GM12878 (cell line): ENCODE results near the gene SH2D2A. TPM values are rescaled to one million over a fixed set of nuclear protein-coding genes. Genes with fewer than 3 reads are reported as not detected.

Experiments used
- ATAC-seq: fragments of 200-7000 bp; cut with Tn5 transposase; 3 replicates; pipeline ENCODE4 v1.9.1; 2020; ENCODE audit warnings: mild to moderate bottlenecking, moderate library complexity
- BruUV-seq: library from RNA; stranded (reverse); fragments of 400-500 nt; replicated peaks from 2 replicates; lab custom pipeline; 2021; lab: Mats Ljungman, UMichigan
- CTCF ChIA-PET: fragments of 300-600 bp; sonication (Branson Sonifier 250); formaldehyde crosslinking; extraction: SDS; loops from one replicate; lab custom pipeline; 2021; ENCODE audit warnings: inconsistent platforms; lab: Yijun Ruan, JAX
- POLR2A ChIA-PET: fragments of 350-600 bp; formaldehyde crosslinking; extraction: SDS; loops from one replicate; lab custom pipeline; 2021; ENCODE audit warnings: inconsistent platforms; lab: Charles Lee
- RAD21 ChIA-PET: fragments of 300-600 bp; sonication (Branson Sonifier 250); formaldehyde crosslinking; loops from one replicate; lab custom pipeline; 2023; ENCODE audit warnings: antibody characterized with exemption; ENCODE audit not compliant: unreplicated experiment; lab: Charles Lee
- SMC1A ChIA-PET: fragments of 300-600 bp; sonication (Branson Sonifier 250); formaldehyde crosslinking; loops from one replicate; lab custom pipeline; 2023; ENCODE audit not compliant: unreplicated experiment, uncharacterized antibody; lab: Charles Lee
- DNase-seq: peaks from one replicate; pipeline ENCODE4 v3.0.0-alpha.2; 2011; ENCODE audit warnings: low read depth, low spot score
- FAIRE-seq: peaks from 3 replicates; lab custom pipeline; 2011; peaks lifted over from hg19 to GRCh38; lab: Jason Lieb, UNC
- H2AFZ ChIP-seq: 2 replicates; pipeline ENCODE4 v1.6.0; 2011; ENCODE audit warnings: low read depth, low read length, control low read depth; ENCODE audit not compliant: control insufficient read depth
- H3K27ac ChIP-seq: 2 replicates; pipeline ENCODE4 v1.5.1; 2011; ENCODE audit warnings: control low read depth; ENCODE audit not compliant: control insufficient read depth, insufficient read depth
- H3K27me3 ChIP-seq, 2 experiments: replicated peaks in 1 of 2; 2 replicates each; pipeline versions ENCODE4 v1.6.0 to v1.6.1; 2011; ENCODE audit warnings: low read length in 1 of 2; ENCODE audit not compliant: control insufficient read depth in 2 of 2, insufficient read depth in 2 of 2
- H3K36me3 ChIP-seq, 2 experiments: 2 replicates each; pipeline ENCODE4 v1.5.1; 2011; ENCODE audit warnings: low read length in 1 of 2; ENCODE audit not compliant: control insufficient read depth in 2 of 2, insufficient read depth in 2 of 2
- H3K4me1 ChIP-seq: 2 replicates; pipeline ENCODE4 v1.6.1; 2011; ENCODE audit warnings: mild to moderate bottlenecking, low read length, moderate library complexity, mixed read lengths; ENCODE audit not compliant: control insufficient read depth, insufficient read depth
- H3K4me2 ChIP-seq: 2 replicates; pipeline ENCODE4 v1.6.0; 2011; ENCODE audit warnings: control low read depth; ENCODE audit not compliant: control insufficient read depth, insufficient read depth
- H3K4me3 ChIP-seq: fragments of 200-600 bp; sonication (generic); 2 replicates; pipeline ENCODE4 v1.5.1; 2016
- H3K79me2 ChIP-seq: 2 replicates; pipeline ENCODE4 v1.6.0; 2011; ENCODE audit warnings: low read length; ENCODE audit not compliant: control insufficient read depth, insufficient read depth
- H3K9ac ChIP-seq: 2 replicates; pipeline ENCODE4 v1.8.0; 2011; ENCODE audit warnings: low read length, control low read depth, mixed read lengths; ENCODE audit not compliant: control insufficient read depth, insufficient read depth
- H3K9me3 ChIP-seq: replicated peaks from 3 replicates; pipeline ENCODE4 v1.5.1; 2011; ENCODE audit warnings: mild to moderate bottlenecking, low read length; ENCODE audit not compliant: control insufficient read depth, insufficient read depth
- H4K20me1 ChIP-seq: 2 replicates; pipeline ENCODE4 v1.6.0; 2011; ENCODE audit not compliant: control insufficient read depth, insufficient read depth
- ATF7 ChIP-seq: fragments of 450-650 bp; IDR thresholded peaks from 2 replicates; pipeline ENCODE4 v1.6.1; 2016; ENCODE audit warnings: low read depth, mild to moderate bottlenecking
- BMI1 ChIP-seq: fragments of 450-650 bp; IDR thresholded peaks from 2 replicates; pipeline ENCODE4 v1.6.1; 2016; ENCODE audit warnings: mild to moderate bottlenecking, moderate library complexity, borderline replicate concordance
- CEBPB ChIP-seq, 2 experiments: fragments of 150-350 bp in 1 of 2; IDR thresholded peaks; 2 replicates each; pipeline ENCODE4 v1.6.1; 2012 to 2014; ENCODE audit warnings: low read depth in 2 of 2, low read length in 2 of 2, borderline replicate concordance in 1 of 2, inconsistent platforms in 1 of 2
- E4F1 ChIP-seq: fragments of 450-650 bp; IDR thresholded peaks from 2 replicates; pipeline ENCODE4 v1.6.1; 2018; ENCODE audit warnings: borderline replicate concordance, mild to moderate bottlenecking; ENCODE audit not compliant: partially characterized antibody
- FOXM1 ChIP-seq: IDR thresholded peaks from 2 replicates; pipeline ENCODE4 v1.6.1; 2012; ENCODE audit warnings: low read depth, mild to moderate bottlenecking, inconsistent platforms, low read length, moderate library complexity
- KDM1A ChIP-seq: fragments of 200-600 bp; sonication (generic); IDR thresholded peaks from 2 replicates; pipeline ENCODE4 v1.6.1; 2016; ENCODE audit warnings: borderline replicate concordance
- TAF1 ChIP-seq: IDR thresholded peaks from 2 replicates; pipeline ENCODE4 v1.6.1; 2011; ENCODE audit warnings: mild to moderate bottlenecking, low read depth, low read length, borderline replicate concordance
- TARDBP ChIP-seq: IDR thresholded peaks from 2 replicates; pipeline ENCODE4 v1.6.1; 2016; ENCODE audit warnings: borderline replicate concordance
- TCF7 ChIP-seq: IDR thresholded peaks from 2 replicates; pipeline ENCODE4 v1.6.1; 2014; ENCODE audit warnings: antibody characterized with exemption, borderline replicate concordance
- ZNF217 ChIP-seq: fragments of 450-650 bp; IDR thresholded peaks from 2 replicates; pipeline ENCODE4 v1.6.1; 2017; ENCODE audit warnings: antibody characterized with exemption, mild to moderate bottlenecking
- WGBS: methylation state at CpG from one replicate; pipeline ENCODE4 v1.1.6; 2016; ENCODE audit warnings: low lambda C conversion rate; ENCODE audit not compliant: insufficient replicate concordance, insufficient coverage; ENCODE audit errors: missing lambda C conversion rate; 5-methylcytosine and 5-hydroxymethylcytosine counted together
- in situ Hi-C: fragments of 300-500 bp; cut with MboI; formaldehyde crosslinking; loops from 9 replicates; pipeline ENCODE4 v1.14.3; 2018; ENCODE audit warnings: mixed read lengths
- intact Hi-C: fragments of 100-400 bp; cut with micrococcal nuclease; formaldehyde crosslinking; loops from one replicate; pipeline ENCODE4 v1.14.2; 2022; ENCODE audit not compliant: unreplicated experiment
- polyA plus RNA-seq, 11 experiments: library from polyadenylated mRNA; depleted of rRNA in 4 of 11; unstranded in 6 of 11; stranded (reverse) in 5 of 11; fragments of >200 nt; fragmentation: Nextera tagmentation in 4 of 11; fragmentation: Illumina TruSeq in 1 of 11; extraction: Ambion mirVana in 4 of 11; extraction: Trizol in 1 of 11; gene quantifications; 1 replicate in 1 of 11; 2 replicates in 10 of 11; pipeline versions ENCODE4 v1.2.1 to v1.2.3, GENCODE V29; 2011 to 2016; ENCODE audit warnings: inconsistent platforms in 2 of 11, missing spikeins in 2 of 11, low read depth in 1 of 11
- total RNA-seq, 4 experiments: library from RNA; depleted of rRNA in 3 of 4; stranded (reverse); fragments of >200 nt in 3 of 4; fragmentation: Illumina TruSeq in 1 of 4; extraction: Trizol in 1 of 4; gene quantifications; 2 replicates each; pipeline versions ENCODE4 v1.2.1 to v1.2.3, GENCODE V29; 2013 to 2021
- TF ChIP-seq, protein P1 (sequence below): fragments of 450-650 bp; IDR thresholded peaks from 2 replicates; pipeline ENCODE4 v1.6.1; 2017; ENCODE audit warnings: mild to moderate bottlenecking, low read depth, inconsistent platforms; ENCODE audit not compliant: poor library complexity, severe bottlenecking

Gene SH2D2A
- total and polyA plus RNA-seq, 10 of the 15 experiments (the other 5 are each of a cell fraction or from before 2014, with no cell fraction given), result 0.72 to 15.9 (median 7.0) TPM

DNA sequence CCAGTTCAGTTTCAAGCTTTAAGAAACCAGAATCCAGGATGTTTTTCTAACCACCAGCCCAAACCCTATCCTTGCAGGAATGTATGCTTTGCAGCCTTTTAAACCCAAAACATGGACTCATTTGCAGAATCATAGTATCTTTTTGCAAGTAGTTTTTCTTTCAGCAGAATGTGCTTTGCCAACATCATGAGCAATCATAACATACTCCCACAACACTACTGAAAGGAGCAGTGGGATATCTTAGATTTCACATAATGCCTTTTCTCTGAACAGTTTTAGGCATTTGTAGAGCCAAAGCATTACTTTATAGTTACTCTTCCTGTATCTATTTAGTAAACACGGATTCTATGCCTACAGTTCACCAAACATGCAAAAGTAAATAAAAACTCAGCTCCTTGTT lies 10.0 kb upstream of the SH2D2A start:
- in situ Hi-C loops, result no loop called here
- Histone ChIP-seq H3K27ac (no peak overlapping the region), H3K4me2 (no peak overlapping the region), H3K9ac (no peak overlapping the region), H3K4me1 (no peaks in the 10 kb centered on the region), H3K79me2 (no peaks in the 10 kb centered on the region), H3K4me3 (no peak overlapping the region), H4K20me1 (no peaks in the 10 kb centered on the region), H3K27me3 (no peaks in the 10 kb centered on the region), H3K36me3 (no peaks in the 10 kb centered on the region), H2AFZ (no peak overlapping the region), H3K9me3 (no peaks in the 10 kb centered on the region)
- no peak for FAIRE-seq
- CTCF ChIA-PET, result interaction anchor here (0.6 to 2.6 kb wide), 8 partner anchors 9 to 138 kb away, joined by 3 to 13 read pairs (median 3); partner anchors contain the start of gene NTRK1
- ATAC-seq, result no peak
- SMC1A ChIA-PET, result interaction anchor here (0.8 to 2.6 kb wide), 2 partner anchors 16 to 100 kb away, joined by 4 to 7 read pairs; no protein-coding TSS in a partner anchor
- DNase-seq, result no peak
- no TSS peak for BruUV-seq
- WGBS, result 0% methylated on average over 1 of the region's 1 CpG
- TF ChIP-seq TAF1 (no peak), TARDBP (no peak), ZNF217 (no peak), CEBPB (IDR thresholded peaks at IDR 0.05; ENCODE audit: borderline replicate concordance in 1 of 2, low read depth in 2 of 2, low read length in 2 of 2) (no peak), FOXM1 (no peak), KDM1A (no peak), BMI1 (no peak), E4F1 (no peak), ATF7 (no peak), TCF7 (no peak)
- TF ChIP-seq, protein P1, sequence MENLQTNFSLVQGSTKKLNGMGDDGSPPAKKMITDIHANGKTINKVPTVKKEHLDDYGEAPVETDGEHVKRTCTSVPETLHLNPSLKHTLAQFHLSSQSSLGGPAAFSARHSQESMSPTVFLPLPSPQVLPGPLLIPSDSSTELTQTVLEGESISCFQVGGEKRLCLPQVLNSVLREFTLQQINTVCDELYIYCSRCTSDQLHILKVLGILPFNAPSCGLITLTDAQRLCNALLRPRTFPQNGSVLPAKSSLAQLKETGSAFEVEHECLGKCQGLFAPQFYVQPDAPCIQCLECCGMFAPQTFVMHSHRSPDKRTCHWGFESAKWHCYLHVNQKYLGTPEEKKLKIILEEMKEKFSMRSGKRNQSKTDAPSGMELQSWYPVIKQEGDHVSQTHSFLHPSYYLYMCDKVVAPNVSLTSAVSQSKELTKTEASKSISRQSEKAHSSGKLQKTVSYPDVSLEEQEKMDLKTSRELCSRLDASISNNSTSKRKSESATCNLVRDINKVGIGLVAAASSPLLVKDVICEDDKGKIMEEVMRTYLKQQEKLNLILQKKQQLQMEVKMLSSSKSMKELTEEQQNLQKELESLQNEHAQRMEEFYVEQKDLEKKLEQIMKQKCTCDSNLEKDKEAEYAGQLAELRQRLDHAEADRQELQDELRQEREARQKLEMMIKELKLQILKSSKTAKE, result no peak
- POLR2A ChIA-PET, result interaction anchor here (1.0 kb wide), 1 partner anchor 12 kb away, joined by 3 read pairs; no protein-coding TSS in a partner anchor
- RAD21 ChIA-PET, result no interaction called here
- intact Hi-C loops, result no loop called here
